Liver (tissue), 9 donors: ENCODE results near the gene THAP10. TPM values are rescaled to one million over a fixed set of nuclear protein-coding genes. Genes with fewer than 3 reads are reported as not detected.

ENCODE experiments used
- DNase-seq: peaks from one replicate; pipeline ENCODE4 v3.0.0-alpha.2; 2017; ENCODE audit warnings: low spot score
- H3K27ac ChIP-seq, 2 donors: one replicate each; pipeline ENCODE4 v1.7.0; 2013; ENCODE audit warnings: inconsistent platforms in 2 of 2, low read length in 2 of 2, control low read depth in 1 of 2, low read depth in 1 of 2, mild to moderate bottlenecking in 1 of 2
- H3K27me3 ChIP-seq, 4 donors: one replicate each; pipeline versions ENCODE4 v1.6.1 to v1.7.0; 2013; ENCODE audit warnings: low read length in 3 of 4, inconsistent platforms in 1 of 4, mild to moderate bottlenecking in 1 of 4, moderate library complexity in 1 of 4; ENCODE audit not compliant: control insufficient read depth in 4 of 4, insufficient read depth in 4 of 4
- H3K36me3 ChIP-seq, 4 donors: one replicate each; pipeline versions ENCODE4 v1.6.1 to v1.7.0; 2013; ENCODE audit warnings: low read length in 3 of 4, mild to moderate bottlenecking in 3 of 4, low read depth in 1 of 4, moderate library complexity in 1 of 4; ENCODE audit not compliant: control insufficient read depth in 4 of 4, insufficient read depth in 3 of 4
- H3K4me1 ChIP-seq, 4 donors: one replicate each; pipeline versions ENCODE4 v1.6.1 to v1.7.0; 2013; ENCODE audit warnings: low read length in 3 of 4, mild to moderate bottlenecking in 3 of 4, moderate library complexity in 1 of 4; ENCODE audit not compliant: control insufficient read depth in 4 of 4, insufficient read depth in 4 of 4
- H3K4me3 ChIP-seq, 3 donors: one replicate each; pipeline versions ENCODE4 v1.6.1 to v1.7.0; 2013; ENCODE audit warnings: low read length in 3 of 3, control low read depth in 1 of 3, low read depth in 1 of 3, mild to moderate bottlenecking in 1 of 3
- H3K9ac ChIP-seq, 2 donors: one replicate each; pipeline ENCODE4 v1.7.0; 2013; ENCODE audit warnings: low read length in 2 of 2, mild to moderate bottlenecking in 2 of 2, moderate library complexity in 2 of 2, control low read depth in 1 of 2, low read depth in 1 of 2
- H3K9me3 ChIP-seq, 4 donors: one replicate each; pipeline versions ENCODE4 v1.6.1 to v1.7.0; 2013; ENCODE audit warnings: low read length in 3 of 4; ENCODE audit not compliant: control insufficient read depth in 4 of 4
- EGR1 ChIP-seq, 2 donors: IDR thresholded peaks; 2 replicates each; pipeline ENCODE4 v1.6.1; 2016 to 2018; ENCODE audit warnings: antibody characterized with exemption in 2 of 2, low read depth in 2 of 2
- FOXA1 ChIP-seq: IDR thresholded peaks from 2 replicates; pipeline ENCODE4 v1.6.1; 2016; ENCODE audit warnings: antibody characterized with exemption
- FOXA2 ChIP-seq: IDR thresholded peaks from 2 replicates; pipeline ENCODE4 v1.6.1; 2016; ENCODE audit warnings: antibody characterized with exemption
- GABPA ChIP-seq, 2 donors: IDR thresholded peaks in 1 of 2; conservative IDR thresholded peaks in 1 of 2; 2 replicates each; pipeline ENCODE4 v1.6.1; 2016; ENCODE audit warnings: antibody characterized with exemption in 2 of 2, mild to moderate bottlenecking in 1 of 2, moderate library complexity in 1 of 2
- HNF4A ChIP-seq, 2 donors: conservative IDR thresholded peaks; 2 replicates each; pipeline ENCODE4 v1.6.1; 2016; ENCODE audit warnings: antibody characterized with exemption in 2 of 2, mild to moderate bottlenecking in 2 of 2
- HNF4G ChIP-seq: IDR thresholded peaks from 2 replicates; pipeline ENCODE4 v1.6.1; 2016; ENCODE audit warnings: antibody characterized with exemption
- JUND ChIP-seq, 2 donors: IDR thresholded peaks; 2 replicates each; pipeline ENCODE4 v1.6.1; 2016; ENCODE audit warnings: antibody characterized with exemption in 2 of 2
- NR2F2 ChIP-seq: IDR thresholded peaks from 2 replicates; pipeline ENCODE4 v1.6.1; 2016; ENCODE audit warnings: antibody characterized with exemption
- RAD21 ChIP-seq, 2 donors: IDR thresholded peaks; 2 replicates each; pipeline ENCODE4 v1.6.1; 2016; ENCODE audit warnings: antibody characterized with exemption in 2 of 2, mild to moderate bottlenecking in 2 of 2
- RXRA ChIP-seq, 2 donors: IDR thresholded peaks; 2 replicates each; pipeline ENCODE4 v1.6.1; 2017 to 2018; ENCODE audit warnings: antibody characterized with exemption in 2 of 2, mild to moderate bottlenecking in 1 of 2
- SP1 ChIP-seq: IDR thresholded peaks from 2 replicates; pipeline ENCODE4 v1.6.1; 2018; ENCODE audit warnings: antibody characterized with exemption, mild to moderate bottlenecking
- TAF1 ChIP-seq: conservative IDR thresholded peaks from 2 replicates; pipeline ENCODE4 v1.6.1; 2016; ENCODE audit warnings: antibody characterized with exemption, mild to moderate bottlenecking
- YY1 ChIP-seq: IDR thresholded peaks from 2 replicates; pipeline ENCODE4 v1.6.1; 2016; ENCODE audit warnings: antibody characterized with exemption, mild to moderate bottlenecking
- WGBS: extraction: QIAGEN DNeasy Blood & Tissue Kit; methylation state at CpG from one replicate; pipeline ENCODE4 v1.1.7; 2013; 5-methylcytosine and 5-hydroxymethylcytosine counted together
- polyA plus RNA-seq, 2 donors: library from polyadenylated mRNA; stranded (reverse) in 1 of 2; unstranded in 1 of 2; fragments of 200-250 nt in 1 of 2; fragments of >200 nt in 1 of 2; fragmentation: Nextera tagmentation in 1 of 2; extraction: Ambion mirVana in 1 of 2; gene quantifications; one replicate each; pipeline versions ENCODE4 v1.2.1 to v1.2.3, GENCODE V29; 2013 to 2015
- total RNA-seq, 2 donors: library from RNA; depleted of rRNA; stranded (reverse); fragments of >200 nt; gene quantifications; one replicate each; pipeline ENCODE4 v1.2.3, GENCODE V29; 2014
- TF ChIP-seq, protein P1 (sequence below): IDR thresholded peaks from 2 replicates; pipeline ENCODE4 v1.6.1; 2016; ENCODE audit warnings: antibody characterized with exemption, mild to moderate bottlenecking
- TF ChIP-seq, protein P2 (sequence below): fragments of 150-350 bp; IDR thresholded peaks from 2 replicates; pipeline ENCODE4 v1.5.1; 2017; ENCODE audit warnings: improper control_type of control experiment, low read depth, low read length; ENCODE audit not compliant: missing input control
- TF ChIP-seq, protein P3 (sequence below): IDR thresholded peaks from 2 replicates; pipeline ENCODE4 v1.6.1; 2016; ENCODE audit warnings: antibody characterized with exemption
- TF ChIP-seq, protein P4 (sequence below): IDR thresholded peaks from 2 replicates; pipeline ENCODE4 v1.6.1; 2016; ENCODE audit warnings: antibody characterized with exemption
- TF ChIP-seq, protein P5 (sequence below): IDR thresholded peaks from 2 replicates; pipeline ENCODE4 v1.6.1; 2016; ENCODE audit warnings: antibody characterized with exemption
- donor health status: healthy.
- donor health status: healthy.
- donor health status: healthy.
- donor health status: healthy.
- donor health status: healthy.

The THAP10 gene
- total and polyA plus RNA-seq, 4 donors: 0.42 to 0.87 (median 0.73) TPM

DNA sequence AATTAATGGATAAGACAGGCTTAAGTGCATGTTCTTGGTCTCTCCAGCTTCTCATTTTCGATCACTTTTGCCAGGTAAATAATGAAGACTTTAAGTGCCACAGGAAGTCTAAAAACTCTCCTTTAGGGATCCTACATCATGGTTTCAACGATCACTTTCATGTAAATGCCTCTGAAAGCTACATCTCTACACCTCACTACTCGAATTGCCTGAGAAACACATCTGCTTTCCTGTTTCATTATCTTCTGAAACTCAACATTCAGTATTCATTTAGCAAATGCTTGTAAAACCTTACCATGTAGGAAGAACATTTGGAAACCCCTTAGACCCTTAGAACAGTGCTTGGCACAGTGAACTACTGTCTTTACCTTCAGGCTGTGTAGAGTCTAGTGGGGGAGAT, 16.2 kb downstream of the THAP10 start:
- TF ChIP-seq TAF1 (no peak), RXRA (IDR thresholded peaks at IDR 0.05) (no peak), HNF4G (no peak), SP1 (no peak), FOXA2 (no peak)
- WGBS: 80% methylated on average over 3 of the region's 3 CpGs
- Histone ChIP-seq H3K9ac (no peak overlapping the region), H3K27ac (no peak overlapping the region), H3K9me3 (no peaks in the 10 kb centered on the region), H3K4me1 (peaks cover 2 to 27% (median 23%) of the 10 kb centered on the region in 4 donors), H3K4me3 (no peak overlapping the region), H3K36me3 (no peaks in the 10 kb centered on the region), H3K27me3 (no peaks in the 10 kb centered on the region)
- no peak for DNase-seq

DNA sequence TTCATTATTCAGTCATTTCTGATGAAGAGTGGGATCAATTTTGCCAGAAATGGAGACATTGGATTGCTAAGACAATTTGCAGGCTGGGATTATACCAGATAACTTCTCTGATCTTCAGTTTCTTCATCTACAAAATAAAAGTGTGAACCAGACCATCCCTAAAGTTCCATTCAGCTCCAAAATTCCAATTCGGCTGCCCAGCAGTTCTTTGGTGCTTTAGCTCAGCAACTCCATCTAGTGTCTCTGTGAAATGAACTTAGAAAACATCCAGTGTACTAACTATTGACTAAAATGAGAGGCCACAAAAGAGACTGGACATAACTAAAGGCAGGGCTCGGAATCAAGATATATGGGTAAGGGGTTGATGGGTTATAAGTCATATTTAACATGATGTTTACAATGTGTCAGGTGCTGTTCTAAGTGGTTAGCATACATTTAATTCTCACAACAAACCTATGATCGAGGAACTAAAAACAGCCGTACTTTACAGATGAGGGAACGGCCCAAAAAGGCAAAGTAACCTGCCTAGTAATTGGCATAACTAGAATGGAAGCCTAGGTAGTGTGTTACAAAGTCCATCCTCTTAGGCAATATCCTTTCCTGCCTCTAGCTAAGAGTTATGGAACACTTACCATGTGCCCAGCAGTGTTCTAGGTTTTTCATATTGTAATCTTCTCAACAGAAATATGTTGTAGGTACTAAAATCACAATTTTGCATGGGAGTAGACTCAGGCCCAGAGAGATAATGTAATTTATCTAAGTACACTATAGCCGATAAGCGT, 17.0 kb downstream of the THAP10 start:
- no peaks in the 10 kb centered on the region for H3K36me3 ChIP-seq
- no peaks in the 10 kb centered on the region for H3K9me3 ChIP-seq
- peak overlapping the region; percentile 27 to 45 for H3K27ac ChIP-seq
- no peak overlapping the region for H3K4me3 ChIP-seq
- no peaks in the 10 kb centered on the region for H3K27me3 ChIP-seq
- H3K4me1 ChIP-seq: peaks cover 2 to 27% (median 23%) of the 10 kb centered on the region in 4 donors
- TF ChIP-seq JUND (IDR thresholded peaks at IDR 0.05): no peak
- TF ChIP-seq, protein P1, sequence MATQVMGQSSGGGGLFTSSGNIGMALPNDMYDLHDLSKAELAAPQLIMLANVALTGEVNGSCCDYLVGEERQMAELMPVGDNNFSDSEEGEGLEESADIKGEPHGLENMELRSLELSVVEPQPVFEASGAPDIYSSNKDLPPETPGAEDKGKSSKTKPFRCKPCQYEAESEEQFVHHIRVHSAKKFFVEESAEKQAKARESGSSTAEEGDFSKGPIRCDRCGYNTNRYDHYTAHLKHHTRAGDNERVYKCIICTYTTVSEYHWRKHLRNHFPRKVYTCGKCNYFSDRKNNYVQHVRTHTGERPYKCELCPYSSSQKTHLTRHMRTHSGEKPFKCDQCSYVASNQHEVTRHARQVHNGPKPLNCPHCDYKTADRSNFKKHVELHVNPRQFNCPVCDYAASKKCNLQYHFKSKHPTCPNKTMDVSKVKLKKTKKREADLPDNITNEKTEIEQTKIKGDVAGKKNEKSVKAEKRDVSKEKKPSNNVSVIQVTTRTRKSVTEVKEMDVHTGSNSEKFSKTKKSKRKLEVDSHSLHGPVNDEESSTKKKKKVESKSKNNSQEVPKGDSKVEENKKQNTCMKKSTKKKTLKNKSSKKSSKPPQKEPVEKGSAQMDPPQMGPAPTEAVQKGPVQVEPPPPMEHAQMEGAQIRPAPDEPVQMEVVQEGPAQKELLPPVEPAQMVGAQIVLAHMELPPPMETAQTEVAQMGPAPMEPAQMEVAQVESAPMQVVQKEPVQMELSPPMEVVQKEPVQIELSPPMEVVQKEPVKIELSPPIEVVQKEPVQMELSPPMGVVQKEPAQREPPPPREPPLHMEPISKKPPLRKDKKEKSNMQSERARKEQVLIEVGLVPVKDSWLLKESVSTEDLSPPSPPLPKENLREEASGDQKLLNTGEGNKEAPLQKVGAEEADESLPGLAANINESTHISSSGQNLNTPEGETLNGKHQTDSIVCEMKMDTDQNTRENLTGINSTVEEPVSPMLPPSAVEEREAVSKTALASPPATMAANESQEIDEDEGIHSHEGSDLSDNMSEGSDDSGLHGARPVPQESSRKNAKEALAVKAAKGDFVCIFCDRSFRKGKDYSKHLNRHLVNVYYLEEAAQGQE: no peak
- TF ChIP-seq FOXA1: no peak
- TF ChIP-seq HNF4G: peak; percentile 72
- no peak for TF ChIP-seq NR2F2
- no peak for TF ChIP-seq EGR1 (IDR thresholded peaks at IDR 0.05; ENCODE audit: low read depth in 2 of 2)
- TF ChIP-seq RAD21 (IDR thresholded peaks at IDR 0.05): peak; percentile 79 to 85
- TF ChIP-seq, protein P2, sequence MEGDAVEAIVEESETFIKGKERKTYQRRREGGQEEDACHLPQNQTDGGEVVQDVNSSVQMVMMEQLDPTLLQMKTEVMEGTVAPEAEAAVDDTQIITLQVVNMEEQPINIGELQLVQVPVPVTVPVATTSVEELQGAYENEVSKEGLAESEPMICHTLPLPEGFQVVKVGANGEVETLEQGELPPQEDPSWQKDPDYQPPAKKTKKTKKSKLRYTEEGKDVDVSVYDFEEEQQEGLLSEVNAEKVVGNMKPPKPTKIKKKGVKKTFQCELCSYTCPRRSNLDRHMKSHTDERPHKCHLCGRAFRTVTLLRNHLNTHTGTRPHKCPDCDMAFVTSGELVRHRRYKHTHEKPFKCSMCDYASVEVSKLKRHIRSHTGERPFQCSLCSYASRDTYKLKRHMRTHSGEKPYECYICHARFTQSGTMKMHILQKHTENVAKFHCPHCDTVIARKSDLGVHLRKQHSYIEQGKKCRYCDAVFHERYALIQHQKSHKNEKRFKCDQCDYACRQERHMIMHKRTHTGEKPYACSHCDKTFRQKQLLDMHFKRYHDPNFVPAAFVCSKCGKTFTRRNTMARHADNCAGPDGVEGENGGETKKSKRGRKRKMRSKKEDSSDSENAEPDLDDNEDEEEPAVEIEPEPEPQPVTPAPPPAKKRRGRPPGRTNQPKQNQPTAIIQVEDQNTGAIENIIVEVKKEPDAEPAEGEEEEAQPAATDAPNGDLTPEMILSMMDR: peak; percentile 37
- TF ChIP-seq HNF4A (conservative IDR thresholded peaks at IDR 0.05): peak; percentile 88 to 90
- TF ChIP-seq TAF1: no peak
- TF ChIP-seq RXRA (IDR thresholded peaks at IDR 0.05): peak; percentile 58 to 65
- peak; percentile 62 for TF ChIP-seq YY1
- TF ChIP-seq, protein P3, sequence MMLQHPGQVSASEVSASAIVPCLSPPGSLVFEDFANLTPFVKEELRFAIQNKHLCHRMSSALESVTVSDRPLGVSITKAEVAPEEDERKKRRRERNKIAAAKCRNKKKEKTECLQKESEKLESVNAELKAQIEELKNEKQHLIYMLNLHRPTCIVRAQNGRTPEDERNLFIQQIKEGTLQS: no peak
- TF ChIP-seq GABPA (IDR thresholded peaks at IDR 0.05 in 1 of 2, conservative IDR thresholded peaks at IDR 0.05 in 1 of 2): peak in 1 of 2 donors; percentile 55
- TF ChIP-seq, protein P4, sequence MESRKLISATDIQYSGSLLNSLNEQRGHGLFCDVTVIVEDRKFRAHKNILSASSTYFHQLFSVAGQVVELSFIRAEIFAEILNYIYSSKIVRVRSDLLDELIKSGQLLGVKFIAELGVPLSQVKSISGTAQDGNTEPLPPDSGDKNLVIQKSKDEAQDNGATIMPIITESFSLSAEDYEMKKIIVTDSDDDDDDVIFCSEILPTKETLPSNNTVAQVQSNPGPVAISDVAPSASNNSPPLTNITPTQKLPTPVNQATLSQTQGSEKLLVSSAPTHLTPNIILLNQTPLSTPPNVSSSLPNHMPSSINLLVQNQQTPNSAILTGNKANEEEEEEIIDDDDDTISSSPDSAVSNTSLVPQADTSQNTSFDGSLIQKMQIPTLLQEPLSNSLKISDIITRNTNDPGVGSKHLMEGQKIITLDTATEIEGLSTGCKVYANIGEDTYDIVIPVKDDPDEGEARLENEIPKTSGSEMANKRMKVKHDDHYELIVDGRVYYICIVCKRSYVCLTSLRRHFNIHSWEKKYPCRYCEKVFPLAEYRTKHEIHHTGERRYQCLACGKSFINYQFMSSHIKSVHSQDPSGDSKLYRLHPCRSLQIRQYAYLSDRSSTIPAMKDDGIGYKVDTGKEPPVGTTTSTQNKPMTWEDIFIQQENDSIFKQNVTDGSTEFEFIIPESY: peak; percentile 16
- TF ChIP-seq, protein P5, sequence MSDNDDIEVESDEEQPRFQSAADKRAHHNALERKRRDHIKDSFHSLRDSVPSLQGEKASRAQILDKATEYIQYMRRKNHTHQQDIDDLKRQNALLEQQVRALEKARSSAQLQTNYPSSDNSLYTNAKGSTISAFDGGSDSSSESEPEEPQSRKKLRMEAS: peak; percentile 52
- peak; percentile 70 for TF ChIP-seq SP1
- peak; percentile 10 for TF ChIP-seq FOXA2
- 48% methylated on average over 7 of the region's 7 CpGs for WGBS
- DNase-seq: no peak
- H3K9ac ChIP-seq: peak overlapping the region in 1 of 2 donors; percentile 34
